ENCODE data around the gene SPNS2.
A peak's percentile ranks its signal among the peaks of the same experiment; 100 is the strongest.
"Not testable (repeated sequence)": the region's sequence is repeated elsewhere in the genome, so short reads cannot be mapped to it uniquely, and the experiment has no call there.

Gene SPNS2

GRCh38 chr17:4560837-4561256, 62.2 kb downstream of the SPNS2 start:
- Mint-ChIP-seq H3K27ac (peak overlapping the region; percentile 27), H3K27me3 (ENCODE audit: low read depth) (no peaks in the 10 kb centered on the region), H3K36me3 (ENCODE audit: low read depth) (no peaks in the 10 kb centered on the region)

GRCh38 chr17:4562015-4562969, 63.6 kb downstream of the SPNS2 start:
- Mint-ChIP-seq H3K4me3 (peak overlapping the region; percentile 31), H3K9me3 (no peaks in the 10 kb centered on the region), H3K27ac (peak overlapping the region; percentile 78), H3K36me3 (ENCODE audit: low read depth) (no peaks in the 10 kb centered on the region), H3K4me1 (ENCODE audit: low read depth) (peaks cover 34% of the 10 kb centered on the region), H3K27me3 (ENCODE audit: low read depth) (peaks cover 5% of the 10 kb centered on the region)

More at GRCh38 chr17:4560837-4561256, 62.2 kb downstream of the SPNS2 start:
- Mint-ChIP-seq H3K9me3 (no peaks in the 10 kb centered on the region), H3K4me1 (ENCODE audit: low read depth) (peaks cover 37% of the 10 kb centered on the region), H3K4me3 (no peak overlapping the region)

- Mint-ChIP-seq H3K4me1 (ENCODE audit: low read depth) (peaks cover 35% of the 10 kb centered on the region), H3K27ac (peak overlapping the region; percentile 42), H3K27me3 (ENCODE audit: low read depth) (peaks cover 15% of the 10 kb centered on the region), H3K4me3 (no peak overlapping the region), H3K9me3 (no peaks in the 10 kb centered on the region), H3K36me3 (ENCODE audit: low read depth) (no peaks in the 10 kb centered on the region)
Observed at GRCh38 chr17:4565209-4566141, 66.8 kb downstream of the SPNS2 start.

GRCh38 chr17:4566785-4567184, 68.1 kb downstream of the SPNS2 start:
- H3K4me3 Mint-ChIP-seq, result no peak overlapping the region
- peaks cover 15% of the 10 kb centered on the region for H3K27me3 Mint-ChIP-seq (ENCODE audit: low read depth)
- H3K4me1 Mint-ChIP-seq (ENCODE audit: low read depth), result peaks cover 32% of the 10 kb centered on the region
- no peaks in the 10 kb centered on the region for H3K36me3 Mint-ChIP-seq (ENCODE audit: low read depth)
- H3K27ac Mint-ChIP-seq, result no peak overlapping the region
- no peaks in the 10 kb centered on the region for H3K9me3 Mint-ChIP-seq

- H3K4me3 Mint-ChIP-seq, result no peak overlapping the region
- no peak overlapping the region for H3K27ac Mint-ChIP-seq
- H3K27me3 Mint-ChIP-seq (ENCODE audit: low read depth), result peaks cover 26% of the 10 kb centered on the region
- H3K4me1 Mint-ChIP-seq (ENCODE audit: low read depth), result peaks cover 23% of the 10 kb centered on the region
- no peaks in the 10 kb centered on the region for H3K9me3 Mint-ChIP-seq
- H3K36me3 Mint-ChIP-seq (ENCODE audit: low read depth), result no peaks in the 10 kb centered on the region
Observed at GRCh38 chr17:4569591-4569990, 70.9 kb downstream of the SPNS2 start.

- Mint-ChIP-seq H3K9me3 (no peaks in the 10 kb centered on the region), H3K4me3 (no peak overlapping the region), H3K4me1 (ENCODE audit: low read depth) (peaks cover 13% of the 10 kb centered on the region), H3K36me3 (ENCODE audit: low read depth) (no peaks in the 10 kb centered on the region), H3K27me3 (ENCODE audit: low read depth) (peaks cover 24% of the 10 kb centered on the region), H3K27ac (no peak overlapping the region)
Observed at GRCh38 chr17:4572131-4572530, 73.5 kb downstream of the SPNS2 start.

- Mint-ChIP-seq H3K27ac (no peak overlapping the region), H3K4me1 (ENCODE audit: low read depth) (peaks cover 13% of the 10 kb centered on the region), H3K9me3 (no peaks in the 10 kb centered on the region), H3K4me3 (no peak overlapping the region), H3K36me3 (ENCODE audit: low read depth) (no peaks in the 10 kb centered on the region), H3K27me3 (ENCODE audit: low read depth) (peaks cover 24% of the 10 kb centered on the region)
Observed at GRCh38 chr17:4573115-4573514, 74.4 kb downstream of the SPNS2 start.

- no peaks in the 10 kb centered on the region for H3K9me3 Mint-ChIP-seq
- no peak overlapping the region for H3K4me3 Mint-ChIP-seq
- H3K36me3 Mint-ChIP-seq (ENCODE audit: low read depth), result no peaks in the 10 kb centered on the region
- peaks cover 13% of the 10 kb centered on the region for H3K4me1 Mint-ChIP-seq (ENCODE audit: low read depth)
- no peak overlapping the region for H3K27ac Mint-ChIP-seq
- H3K27me3 Mint-ChIP-seq (ENCODE audit: low read depth), result peaks cover 21% of the 10 kb centered on the region
Observed at GRCh38 chr17:4573669-4574068, 75.0 kb downstream of the SPNS2 start.

GRCh38 chr17:4574448-4575045, 75.9 kb downstream of the SPNS2 start:
- no peak overlapping the region for H3K27ac Mint-ChIP-seq
- H3K36me3 Mint-ChIP-seq (ENCODE audit: low read depth), result no peaks in the 10 kb centered on the region
- H3K4me3 Mint-ChIP-seq, result no peak overlapping the region
- H3K9me3 Mint-ChIP-seq, result no peaks in the 10 kb centered on the region
- peaks cover 20% of the 10 kb centered on the region for H3K27me3 Mint-ChIP-seq (ENCODE audit: low read depth)
- peaks cover 13% of the 10 kb centered on the region for H3K4me1 Mint-ChIP-seq (ENCODE audit: low read depth)

GRCh38 chr17:4576161-4576558, 77.5 kb downstream of the SPNS2 start:
- Mint-ChIP-seq H3K27me3 (ENCODE audit: low read depth) (peaks cover 18% of the 10 kb centered on the region), H3K36me3 (ENCODE audit: low read depth) (no peaks in the 10 kb centered on the region), H3K4me1 (ENCODE audit: low read depth) (peaks cover 12% of the 10 kb centered on the region), H3K9me3 (no peaks in the 10 kb centered on the region), H3K4me3 (no peak overlapping the region), H3K27ac (no peak overlapping the region)

- no peaks in the 10 kb centered on the region for H3K9me3 Mint-ChIP-seq
Observed at GRCh38 chr17:4576729-4577322, 78.1 kb downstream of the SPNS2 start.

GRCh38 chr17:4577386-4577993, 78.8 kb downstream of the SPNS2 start:
- H3K4me3 Mint-ChIP-seq, result no peak overlapping the region
- H3K36me3 Mint-ChIP-seq (ENCODE audit: low read depth), result no peaks in the 10 kb centered on the region
- peaks cover 12% of the 10 kb centered on the region for H3K4me1 Mint-ChIP-seq (ENCODE audit: low read depth)
- H3K27me3 Mint-ChIP-seq (ENCODE audit: low read depth), result peaks cover 24% of the 10 kb centered on the region
- no peak overlapping the region for H3K27ac Mint-ChIP-seq
- no peaks in the 10 kb centered on the region for H3K9me3 Mint-ChIP-seq

More at GRCh38 chr17:4576729-4577322, 78.1 kb downstream of the SPNS2 start:
- peaks cover 12% of the 10 kb centered on the region for H3K4me1 Mint-ChIP-seq (ENCODE audit: low read depth)
- H3K4me3 Mint-ChIP-seq, result no peak overlapping the region
- no peak overlapping the region for H3K27ac Mint-ChIP-seq
- H3K27me3 Mint-ChIP-seq (ENCODE audit: low read depth), result peaks cover 22% of the 10 kb centered on the region
- H3K36me3 Mint-ChIP-seq (ENCODE audit: low read depth), result no peaks in the 10 kb centered on the region

GRCh38 chr17:4578349-4578748, 79.7 kb downstream of the SPNS2 start:
- H3K36me3 Mint-ChIP-seq (ENCODE audit: low read depth); H3K4me3 Mint-ChIP-seq; H3K27ac Mint-ChIP-seq; H3K4me1 Mint-ChIP-seq (ENCODE audit: low read depth); H3K9me3 Mint-ChIP-seq: not testable (repeated sequence)
- H3K27me3 Mint-ChIP-seq (ENCODE audit: low read depth), result peaks cover 24% of the 10 kb centered on the region
